Bone marrow (tissue), 2 donors: ENCODE results near the gene TMPRSS9.
A peak's percentile ranks its signal among the peaks of the same experiment; 100 is the strongest.
"Not testable (repeated sequence)": the region's sequence is repeated elsewhere in the genome, so short reads cannot be mapped to it uniquely, and the experiment has no call there.

Experiments
- DNase-seq, 2 donors: peaks; one replicate each; lab custom pipeline; 2025; lab: John Stamatoyannopoulos, UW

TMPRSS9 gene

DNA sequence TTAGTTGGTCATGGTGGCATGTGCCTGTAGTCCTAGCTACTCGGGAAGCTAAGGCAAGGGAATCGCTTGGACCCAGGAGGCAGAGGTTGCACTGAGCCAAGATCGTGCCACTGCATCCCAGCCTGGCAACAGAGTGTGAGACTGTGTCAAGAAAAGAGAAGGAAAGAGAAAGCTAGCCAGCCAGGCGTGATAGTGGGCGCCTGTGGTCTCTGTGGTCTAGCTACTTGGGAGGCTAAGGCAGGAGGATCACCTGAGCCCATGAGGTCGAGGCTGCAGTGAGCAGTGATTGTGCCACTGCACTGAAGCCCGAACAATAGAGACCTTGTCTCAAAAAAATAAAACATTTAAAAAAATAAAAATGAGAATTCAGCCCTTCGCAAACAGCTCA is 34.0 kb downstream of the TMPRSS9 start:
- no peak for DNase-seq

DNA sequence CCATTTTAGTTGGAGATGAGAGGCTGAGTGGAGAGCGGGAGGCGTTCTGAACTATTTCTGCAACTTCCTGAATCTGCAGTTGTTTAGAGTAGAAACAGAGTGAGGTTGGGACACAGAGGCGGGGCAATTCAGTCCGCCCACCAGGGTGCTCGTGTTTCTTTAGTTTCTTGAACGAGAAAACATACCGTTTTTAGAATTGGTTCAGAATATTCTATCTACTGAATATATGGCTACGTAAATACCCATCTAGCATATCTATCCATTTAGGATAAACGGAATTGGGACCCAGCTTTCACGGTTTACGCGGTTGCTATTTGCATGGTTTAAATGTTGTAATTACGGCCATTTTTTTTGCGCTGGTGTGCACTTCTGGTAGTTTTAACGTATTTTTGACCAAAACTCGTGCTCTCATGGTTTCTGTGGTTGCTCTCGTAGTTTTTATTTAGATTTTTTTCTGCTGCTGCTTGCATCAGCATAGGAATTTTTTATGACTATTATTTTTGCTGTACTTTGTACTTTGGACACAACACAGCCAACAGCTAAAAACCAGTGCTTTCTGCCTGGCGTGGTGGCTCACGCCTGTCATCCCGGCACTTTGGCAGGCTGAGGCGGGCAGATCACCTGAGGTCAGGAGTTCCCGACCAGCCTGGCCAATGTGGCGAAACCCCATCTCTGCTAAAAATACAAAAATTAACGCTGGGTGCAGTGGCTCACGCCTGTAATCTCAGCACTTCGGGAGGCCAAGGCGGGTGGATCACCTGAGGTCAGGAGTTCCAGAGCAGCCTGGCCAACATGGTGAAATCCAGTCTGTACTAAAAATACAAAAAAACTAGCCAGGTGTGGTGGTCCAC is 34.6 kb downstream of the TMPRSS9 start:
- DNase-seq = peak in 1 of 2 donors; percentile 63

DNA sequence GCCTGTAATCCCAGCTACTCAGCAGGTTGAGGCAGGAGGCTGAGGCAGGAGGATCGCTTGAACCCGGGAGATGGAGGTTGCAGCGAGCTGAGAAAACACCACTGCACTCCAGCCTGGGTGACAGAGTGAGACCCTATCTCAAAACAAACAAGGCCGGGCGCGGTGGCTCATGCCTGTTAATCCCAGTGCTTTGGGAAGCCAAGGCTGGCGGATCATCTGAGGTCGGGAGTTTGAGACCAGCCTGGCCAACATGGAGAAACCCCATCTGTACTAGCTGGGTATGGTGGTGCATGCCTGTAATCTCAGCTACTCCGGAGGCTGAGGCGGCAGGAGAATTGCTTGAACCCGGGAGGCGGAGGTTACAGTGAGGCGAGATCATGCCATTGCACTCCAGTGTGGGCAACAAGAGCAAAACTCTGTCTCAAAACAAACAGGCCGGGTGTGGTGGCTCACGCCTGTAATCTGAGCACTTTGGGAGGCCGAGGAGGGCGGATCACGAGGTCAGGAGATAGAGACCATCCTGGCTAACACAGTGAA is 35.3 kb downstream of the TMPRSS9 start:
- not testable (repeated sequence) for DNase-seq

- not testable (repeated sequence) for DNase-seq
Observed at GRCh38 chr19:2397173-2397572, 37.1 kb downstream of the TMPRSS9 start.

DNA sequence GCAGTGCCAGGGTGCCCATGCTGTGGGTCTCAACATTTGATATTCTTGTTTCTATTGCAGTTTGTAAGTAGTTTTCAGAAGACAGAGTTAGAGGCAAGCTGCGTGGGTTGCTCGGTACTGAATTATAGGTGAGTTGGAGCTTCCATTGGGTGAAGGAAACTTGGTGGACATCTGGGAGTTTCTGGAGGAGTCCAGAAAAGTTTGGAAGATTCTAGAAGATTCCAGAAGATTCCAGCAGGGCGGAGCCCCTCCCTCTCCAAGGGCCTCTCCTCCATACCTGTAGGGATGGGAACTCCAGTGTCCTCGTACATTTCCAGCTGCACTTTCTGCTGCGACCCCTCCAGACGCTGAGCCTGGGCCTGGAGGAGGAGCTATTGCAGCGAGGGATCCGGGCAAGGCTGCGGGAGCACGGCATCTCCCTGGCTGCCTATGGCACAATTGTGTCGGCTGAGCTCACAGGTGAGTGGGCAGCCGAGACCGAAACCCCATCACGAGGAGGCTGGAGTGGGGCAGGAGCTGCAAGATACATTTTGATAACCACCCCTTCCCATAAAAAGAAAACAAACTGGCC is 38.8 kb downstream of the TMPRSS9 start:
- no peak for DNase-seq

DNA sequence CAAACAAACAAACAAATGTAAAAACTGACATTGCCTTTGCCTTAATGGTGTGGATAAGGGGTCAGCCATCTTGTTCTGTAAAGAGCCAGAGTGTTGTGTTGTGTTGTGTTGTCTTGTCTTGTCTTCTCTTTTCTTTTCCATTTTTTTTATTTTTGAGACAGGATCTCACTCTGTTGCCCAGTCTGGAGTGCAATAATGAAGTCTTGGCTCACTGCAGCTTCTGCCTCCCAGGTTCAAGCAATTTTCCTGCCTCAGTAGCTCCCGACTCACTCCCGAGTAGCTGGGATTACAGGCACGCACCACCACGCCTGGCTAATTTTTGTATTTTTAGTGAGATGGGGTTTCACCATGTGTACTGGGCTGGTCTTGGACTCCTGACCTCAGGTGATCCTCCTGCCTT is 39.5 kb downstream of the TMPRSS9 start:
- no peak for DNase-seq

DNA sequence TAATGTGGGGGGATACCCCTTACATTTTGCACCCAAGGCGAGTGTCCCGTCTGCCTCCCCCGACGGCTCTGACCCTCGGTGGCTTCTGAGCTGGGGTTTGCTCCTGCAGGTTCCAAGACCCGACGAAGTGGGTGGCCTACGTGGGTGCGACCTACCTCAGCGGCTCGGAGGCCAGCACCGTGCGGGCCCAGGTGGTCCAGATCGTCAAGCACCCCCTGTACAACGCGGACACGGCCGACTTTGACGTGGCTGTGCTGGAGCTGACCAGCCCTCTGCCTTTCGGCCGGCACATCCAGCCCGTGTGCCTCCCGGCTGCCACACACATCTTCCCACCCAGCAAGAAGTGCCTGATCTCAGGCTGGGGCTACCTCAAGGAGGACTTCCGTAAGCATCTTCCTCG is 48.2 kb downstream of the TMPRSS9 start:
- DNase-seq = no peak

DNA sequence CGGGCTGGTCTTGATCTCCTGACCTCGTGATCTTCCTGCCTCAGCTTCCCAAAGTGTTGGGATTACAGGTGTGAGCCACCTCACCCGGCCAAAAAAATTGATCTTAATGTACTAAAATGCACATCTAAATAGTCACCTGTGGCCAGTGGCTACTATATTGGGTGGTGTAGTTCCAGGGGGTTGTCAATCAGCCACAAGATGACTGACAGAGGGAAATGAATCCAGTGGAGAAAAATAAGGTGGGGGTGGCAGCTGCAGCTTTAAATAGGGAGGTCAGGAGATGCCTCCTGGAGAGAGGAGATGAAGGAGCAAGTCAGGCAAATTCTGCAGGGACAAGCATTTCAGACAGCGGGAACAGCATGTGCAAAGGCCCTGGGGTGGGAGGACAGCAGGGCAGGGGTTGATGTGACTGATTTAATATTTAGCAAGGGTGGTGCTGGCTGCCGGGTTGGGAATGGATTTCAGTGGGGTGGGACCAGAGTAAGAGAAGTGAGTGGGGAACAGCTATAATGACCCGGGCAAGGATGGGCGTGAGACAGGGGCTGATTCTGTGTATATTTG is 49.4 kb downstream of the TMPRSS9 start:
- DNase-seq = no peak

GRCh38 chr19:2410023-2410422 is 50.0 kb downstream of the TMPRSS9 start:
- no peak for DNase-seq

GRCh38 chr19:2411709-2412108 is 51.6 kb downstream of the TMPRSS9 start:
- DNase-seq = no peak

DNA sequence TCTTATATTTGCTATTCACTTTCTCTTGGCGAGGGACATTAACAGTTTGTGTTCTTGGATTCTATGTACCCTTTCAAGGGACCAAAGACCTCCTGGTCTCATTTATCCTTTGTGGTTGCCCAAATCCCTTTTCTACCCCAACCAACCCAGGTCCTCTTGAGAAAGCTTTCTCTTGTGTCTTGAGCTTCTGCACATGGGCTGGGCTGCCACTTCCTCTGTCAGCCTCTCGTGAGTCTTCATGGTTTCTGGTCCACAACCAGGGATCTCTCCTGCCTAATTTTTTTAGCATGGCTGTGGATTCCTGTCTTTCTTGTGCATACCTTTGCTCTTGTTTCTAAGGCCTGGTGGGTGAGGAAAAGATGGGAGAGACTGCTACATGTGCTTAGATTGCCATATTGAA is 52.4 kb downstream of the TMPRSS9 start:
- no peak for DNase-seq

DNA sequence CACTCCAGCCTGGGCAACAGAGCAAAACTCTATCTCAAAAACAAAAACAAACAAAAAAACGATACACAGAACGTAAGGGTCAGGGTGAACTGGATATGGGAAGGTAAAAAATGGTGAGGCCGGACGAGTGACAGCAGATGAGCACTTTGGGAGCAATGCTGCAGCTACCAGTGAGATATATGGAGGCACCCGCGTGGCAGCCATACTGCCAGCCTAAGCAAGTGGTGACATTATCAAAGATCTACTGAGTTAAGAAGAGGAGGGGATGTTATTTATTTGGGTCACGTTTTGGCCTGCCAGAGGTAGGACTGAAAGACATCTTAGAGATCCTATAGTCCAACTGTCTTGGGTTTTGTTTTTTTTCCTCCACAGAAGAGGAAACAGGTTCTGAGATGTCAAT is 53.1 kb downstream of the TMPRSS9 start:
- no peak for DNase-seq

DNA sequence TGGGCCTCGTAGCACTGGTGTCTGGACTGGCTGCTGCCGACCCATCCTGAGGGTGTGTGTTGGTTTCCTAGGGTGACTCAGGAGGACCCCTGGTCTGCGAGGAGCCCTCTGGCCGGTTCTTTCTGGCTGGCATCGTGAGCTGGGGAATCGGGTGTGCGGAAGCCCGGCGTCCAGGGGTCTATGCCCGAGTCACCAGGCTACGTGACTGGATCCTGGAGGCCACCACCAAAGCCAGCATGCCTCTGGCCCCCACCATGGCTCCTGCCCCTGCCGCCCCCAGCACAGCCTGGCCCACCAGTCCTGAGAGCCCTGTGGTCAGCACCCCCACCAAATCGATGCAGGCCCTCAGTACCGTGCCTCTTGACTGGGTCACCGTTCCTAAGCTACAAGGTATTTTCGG is 53.6 kb downstream of the TMPRSS9 start:
- no peak for DNase-seq

DNA sequence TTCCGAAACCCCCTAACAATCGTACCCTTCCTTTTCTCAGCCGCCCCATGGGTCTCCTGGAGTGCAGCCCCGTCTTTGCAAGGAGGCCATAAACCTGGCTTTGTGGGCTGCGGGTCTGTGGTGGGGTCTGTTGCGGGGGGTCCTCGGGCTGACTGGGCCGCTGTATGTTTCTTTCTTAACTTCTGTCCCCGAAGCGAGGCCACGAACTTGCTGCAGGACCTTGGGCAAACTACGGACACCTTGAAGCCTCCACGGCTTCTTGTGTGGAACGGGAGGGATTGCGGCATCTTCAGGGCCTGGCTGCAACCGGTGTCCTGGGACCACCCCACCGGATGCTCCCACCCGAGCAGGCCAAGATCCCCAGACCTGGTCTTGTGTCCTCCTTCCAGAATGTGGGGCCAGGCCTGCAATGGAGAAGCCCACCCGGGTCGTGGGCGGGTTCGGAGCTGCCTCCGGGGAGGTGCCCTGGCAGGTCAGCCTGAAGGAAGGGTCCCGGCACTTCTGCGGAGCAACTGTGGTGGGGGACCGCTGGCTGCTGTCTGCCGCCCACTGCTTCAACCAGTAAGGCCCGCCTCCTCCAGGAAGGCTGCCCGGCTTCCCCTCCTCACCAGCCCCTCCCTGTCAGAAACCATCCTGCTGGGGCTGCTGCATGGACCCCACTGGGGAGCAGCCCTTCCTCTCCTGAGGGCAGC is 55.4 kb downstream of the TMPRSS9 start:
- DNase-seq = no peak

DNA sequence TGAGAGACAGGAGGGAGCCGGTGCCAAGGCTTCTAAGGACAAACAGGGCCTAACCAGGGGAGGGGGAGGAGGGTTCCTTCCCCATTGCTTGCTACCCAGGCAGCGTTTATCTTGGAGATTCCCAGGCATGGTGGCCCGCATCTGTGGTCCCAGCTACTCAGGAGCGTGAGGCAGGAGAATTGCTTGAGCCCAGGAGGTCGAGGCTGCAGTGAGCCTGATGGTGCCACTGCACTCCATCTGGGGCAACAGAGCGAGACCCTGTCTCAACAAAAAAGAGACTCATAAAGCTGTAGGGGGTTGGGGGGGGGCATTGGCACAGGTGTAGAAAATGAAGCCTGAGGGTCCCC is 55.9 kb downstream of the TMPRSS9 start:
- no peak for DNase-seq

DNA sequence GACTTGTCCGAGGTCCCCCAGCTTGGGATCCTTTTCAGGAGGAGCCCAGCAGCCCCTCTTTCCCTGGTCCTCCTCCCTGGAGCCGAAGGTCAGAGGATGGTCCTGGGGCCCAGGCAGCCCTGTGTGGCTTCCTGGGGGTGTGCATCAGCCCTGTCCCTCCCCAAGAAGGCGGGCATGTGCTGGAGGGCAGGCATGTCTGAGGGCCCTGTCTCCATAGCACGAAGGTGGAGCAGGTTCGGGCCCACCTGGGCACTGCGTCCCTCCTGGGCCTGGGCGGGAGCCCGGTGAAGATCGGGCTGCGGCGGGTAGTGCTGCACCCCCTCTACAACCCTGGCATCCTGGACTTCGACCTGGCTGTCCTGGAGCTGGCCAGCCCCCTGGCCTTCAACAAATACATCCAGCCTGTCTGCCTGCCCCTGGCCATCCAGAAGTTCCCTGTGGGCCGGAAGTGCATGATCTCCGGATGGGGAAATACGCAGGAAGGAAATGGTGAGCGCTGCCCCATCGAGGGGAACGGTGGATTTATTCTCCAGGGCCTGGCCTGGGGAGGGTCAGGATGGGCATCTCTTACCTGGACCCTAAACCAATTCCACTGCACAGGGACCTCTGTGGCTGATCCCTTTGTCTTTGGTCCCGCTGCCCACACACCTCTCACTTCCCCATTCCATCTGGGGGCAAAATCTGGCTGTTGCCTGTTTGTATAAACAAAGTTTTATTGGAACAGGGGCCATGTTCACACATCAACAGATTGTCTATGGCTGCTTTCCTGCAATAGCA is 56.4 kb downstream of the TMPRSS9 start:
- DNase-seq = no peak

- DNase-seq = not testable (repeated sequence)
Observed at GRCh38 chr19:2417436-2417835, 57.4 kb downstream of the TMPRSS9 start.

- no peak for DNase-seq
Observed at GRCh38 chr19:2417881-2418406, 57.9 kb downstream of the TMPRSS9 start.

DNA sequence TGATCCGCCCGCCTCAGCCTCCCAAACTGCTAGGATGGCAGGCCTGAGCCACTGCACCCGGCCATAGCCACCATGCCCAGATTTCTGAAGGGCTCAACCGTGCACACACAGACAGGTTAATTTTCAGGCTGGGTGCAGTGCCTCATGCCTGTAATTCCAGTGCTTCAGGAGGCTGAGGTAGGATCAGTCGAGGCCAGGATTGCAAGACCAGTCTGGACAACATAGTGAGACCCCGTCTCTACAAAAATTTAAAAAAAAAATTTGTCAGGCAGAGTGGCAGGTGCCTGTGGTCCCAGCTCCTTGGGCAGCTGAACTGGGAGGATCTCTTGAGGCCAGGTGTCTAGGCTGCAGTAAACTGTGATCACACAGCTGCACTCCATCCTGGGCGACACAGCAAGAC is 59.7 kb downstream of the TMPRSS9 start:
- no peak for DNase-seq

GRCh38 chr19:2420490-2420889 is 60.4 kb downstream of the TMPRSS9 start:
- DNase-seq = no peak

GRCh38 chr19:2421581-2422306 is 61.7 kb downstream of the TMPRSS9 start:
- DNase-seq = no peak
